Measurements from ENCODE around the gene MET. TPM values are rescaled to one million over a fixed set of nuclear protein-coding genes. Genes with fewer than 3 reads are reported as not detected.

Gene MET
- polyA plus RNA-seq, 5 donors = 21.5 to 36.2 (median 26.0) TPM

DNA sequence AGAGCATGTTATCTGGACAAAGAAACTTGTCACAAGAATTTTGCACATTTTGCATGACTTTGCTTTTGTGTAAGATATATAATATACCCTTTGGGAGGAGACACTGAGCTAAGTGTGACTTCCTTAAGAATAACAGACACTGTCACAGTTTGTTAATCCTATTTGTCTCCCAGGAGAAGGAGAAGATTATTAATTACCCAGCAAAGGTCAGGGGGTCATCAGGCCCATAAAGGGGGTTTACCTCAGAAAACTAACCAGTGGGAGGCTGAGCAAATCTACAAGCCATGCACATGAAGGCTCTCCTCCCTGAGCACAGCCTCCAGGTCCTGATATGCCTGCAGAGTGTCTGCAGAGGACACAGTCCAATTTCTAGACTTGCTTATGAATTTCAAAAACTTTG is 10.1 kb upstream of the MET start:
- DNase-seq = no peak

DNA sequence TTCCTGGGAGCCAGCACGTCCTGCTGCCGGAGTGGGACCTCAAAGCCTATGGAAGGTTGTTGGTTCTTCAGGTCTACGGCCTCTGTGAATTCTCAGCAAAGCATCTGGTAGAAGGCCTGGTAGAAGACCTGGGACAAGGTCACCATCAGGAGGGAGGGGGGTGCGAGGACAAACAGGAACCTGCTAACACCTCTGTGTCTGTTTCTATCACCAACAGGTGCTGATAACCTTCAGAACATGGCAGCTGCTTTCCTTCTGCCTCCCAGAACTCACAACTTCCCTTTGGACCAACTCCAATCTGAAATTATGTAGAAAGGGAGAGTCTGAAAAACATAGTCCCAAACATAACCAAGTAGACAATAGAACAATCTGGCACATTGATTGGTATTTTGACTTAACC is 8.3 kb upstream of the MET start:
- DNase-seq = no peak

DNA sequence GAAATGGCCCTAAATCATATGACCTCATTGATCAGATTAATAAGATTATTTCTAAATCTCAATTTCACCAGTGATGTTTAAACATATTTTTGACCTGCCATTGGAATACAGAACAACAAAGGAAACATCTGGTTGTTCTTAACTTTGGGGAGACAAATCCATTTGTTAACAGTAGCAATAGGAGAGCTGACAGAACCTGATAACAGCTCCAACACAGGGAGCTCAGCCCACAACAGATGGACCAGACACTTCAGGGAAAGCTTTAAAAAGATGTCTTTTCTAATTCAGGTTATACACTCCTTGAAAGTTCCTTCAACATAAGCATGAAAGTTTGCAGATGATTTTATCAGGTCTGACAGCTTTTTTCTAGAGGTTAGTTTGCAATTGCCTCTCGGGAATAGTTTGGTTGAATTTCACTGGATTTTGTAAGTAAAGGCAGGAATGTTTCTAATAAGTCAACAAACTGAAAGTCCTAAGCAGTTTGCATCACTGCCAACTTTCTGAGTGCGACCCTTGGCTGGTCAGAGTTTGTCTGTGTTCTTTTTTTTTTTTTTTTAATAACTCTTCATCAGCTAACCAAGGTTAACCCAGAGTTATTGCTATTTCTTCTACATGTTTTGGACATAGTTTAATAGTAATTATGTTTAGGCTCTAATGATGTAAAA is 6.5 kb upstream of the MET start:
- DNase-seq = no peak

DNA sequence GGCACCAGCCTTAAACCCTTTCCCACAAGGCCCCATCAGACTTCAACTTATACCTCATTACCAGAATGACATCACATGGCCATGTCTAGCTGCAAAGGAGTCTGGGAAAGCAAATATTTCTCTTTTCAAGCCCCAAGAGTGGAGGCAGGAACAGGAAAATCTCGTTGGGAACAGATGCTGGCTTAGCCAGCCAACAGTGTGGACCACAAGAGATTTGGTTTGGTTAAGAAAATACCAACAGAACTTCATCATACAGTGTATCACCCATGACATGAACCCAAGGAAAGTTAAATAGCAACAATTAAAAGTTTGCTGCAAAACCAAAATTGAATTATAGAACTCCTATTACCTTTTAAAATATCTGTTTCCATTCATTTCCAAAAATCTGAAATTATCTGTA is 2.2 kb upstream of the MET start:
- no peak for DNase-seq

DNA sequence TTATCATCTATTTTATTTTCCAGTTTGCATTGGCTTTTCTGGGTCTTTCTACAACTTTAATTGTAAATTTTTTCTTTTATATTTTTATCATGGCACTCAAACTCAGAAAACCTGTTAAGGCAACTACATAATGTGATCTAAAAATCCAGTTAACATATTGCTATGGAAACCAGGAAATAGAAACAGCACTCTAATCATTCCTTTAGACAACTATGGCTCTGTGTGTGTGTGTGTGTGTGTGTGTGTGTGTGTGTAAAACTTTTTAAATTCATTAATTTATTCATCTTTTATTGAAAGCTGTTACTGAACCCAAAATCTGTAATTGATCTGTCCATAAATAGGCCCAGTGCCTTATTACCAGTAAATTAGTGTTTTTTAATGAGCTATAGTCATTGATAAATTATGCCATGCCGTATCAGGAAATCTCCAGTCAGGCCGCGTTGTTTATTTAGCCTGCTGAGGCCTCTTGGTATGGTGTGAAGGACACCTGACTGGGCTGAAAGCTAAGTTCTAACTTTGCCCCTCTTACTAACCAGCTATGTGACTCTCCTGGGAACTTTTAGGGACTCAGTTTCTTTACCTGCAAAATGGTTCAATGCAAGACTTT is 1.5 kb upstream of the MET start:
- DNase-seq = no peak

DNA sequence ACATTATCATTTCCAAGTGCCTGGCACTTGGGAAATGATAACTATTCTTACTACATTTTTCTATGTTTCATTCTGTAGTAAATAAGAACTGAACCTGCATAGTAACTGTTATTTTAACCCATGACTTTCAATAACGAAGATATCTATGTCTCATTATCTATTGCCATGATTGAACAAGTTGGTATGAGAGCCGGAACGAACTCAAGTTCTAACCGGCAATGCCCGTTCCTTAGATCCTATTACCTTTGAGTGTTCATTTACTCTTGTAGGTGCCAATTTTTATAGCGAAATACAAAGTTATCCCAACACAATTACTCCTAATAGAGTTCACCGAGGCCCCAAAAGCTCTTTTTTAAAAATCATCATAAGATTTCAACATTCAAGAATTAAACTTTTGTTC is 885 bp upstream of the MET start:
- DNase-seq = no peak

DNA sequence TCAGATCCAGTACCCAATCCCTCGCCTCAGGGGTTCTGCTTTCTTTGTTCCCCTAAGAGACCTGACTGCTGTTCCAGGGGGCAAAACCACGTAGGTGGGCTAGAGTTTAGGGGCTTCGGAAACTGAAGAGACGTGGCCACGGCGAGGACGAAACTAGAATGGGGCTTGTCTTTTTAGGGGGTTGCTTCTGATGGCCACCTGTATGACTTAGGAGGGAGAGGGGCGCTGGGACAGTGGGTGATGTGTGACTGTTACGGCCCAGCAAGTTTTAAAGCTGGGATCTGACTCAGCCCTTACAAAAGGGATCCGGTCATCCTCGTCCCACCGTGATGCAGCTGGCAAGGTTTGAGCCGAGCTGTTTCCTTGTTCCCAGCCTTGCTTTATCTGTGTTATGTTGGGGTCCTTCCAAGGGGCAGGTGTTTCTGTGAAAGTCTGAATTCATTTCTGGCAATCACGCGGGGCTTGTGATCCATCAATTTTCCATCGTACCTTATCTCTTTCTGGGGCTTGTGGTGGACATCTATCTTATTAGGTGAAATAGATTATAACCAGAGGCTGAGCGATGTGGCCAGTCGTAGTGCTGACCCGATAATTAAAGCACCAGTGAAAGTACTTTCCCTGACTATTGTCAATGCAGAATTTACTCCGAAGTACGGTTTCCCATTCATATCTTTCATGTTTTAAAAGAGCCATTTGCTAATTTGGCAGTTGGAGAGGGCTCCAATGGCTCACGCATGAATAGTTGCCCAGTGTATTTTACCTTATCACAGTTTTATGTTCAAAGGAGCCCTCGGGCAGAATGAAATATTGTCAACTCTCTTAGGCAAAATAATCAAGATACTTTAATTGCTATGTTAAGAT is 830 bp downstream of the MET start:
- DNase-seq = no peak

DNA sequence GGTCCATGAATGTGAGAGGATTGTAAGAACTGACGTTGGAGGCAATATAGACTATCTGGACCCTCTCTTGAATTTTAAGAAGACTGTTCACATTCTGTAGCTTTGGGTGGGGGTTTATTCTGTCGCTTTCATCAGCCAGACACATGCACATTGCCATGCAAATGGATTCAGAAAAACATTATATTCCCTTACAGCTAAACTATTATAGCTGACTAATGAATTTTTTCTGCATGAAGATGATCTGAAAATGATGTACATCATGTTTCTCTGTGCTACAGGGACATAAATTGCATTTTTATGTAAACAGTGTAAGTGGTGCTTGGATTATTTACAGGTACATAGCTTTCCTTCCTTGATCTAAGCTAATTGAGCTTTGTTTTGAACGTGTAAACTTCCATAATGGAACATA is 1.5 kb downstream of the MET start:
- no peak for DNase-seq

DNA sequence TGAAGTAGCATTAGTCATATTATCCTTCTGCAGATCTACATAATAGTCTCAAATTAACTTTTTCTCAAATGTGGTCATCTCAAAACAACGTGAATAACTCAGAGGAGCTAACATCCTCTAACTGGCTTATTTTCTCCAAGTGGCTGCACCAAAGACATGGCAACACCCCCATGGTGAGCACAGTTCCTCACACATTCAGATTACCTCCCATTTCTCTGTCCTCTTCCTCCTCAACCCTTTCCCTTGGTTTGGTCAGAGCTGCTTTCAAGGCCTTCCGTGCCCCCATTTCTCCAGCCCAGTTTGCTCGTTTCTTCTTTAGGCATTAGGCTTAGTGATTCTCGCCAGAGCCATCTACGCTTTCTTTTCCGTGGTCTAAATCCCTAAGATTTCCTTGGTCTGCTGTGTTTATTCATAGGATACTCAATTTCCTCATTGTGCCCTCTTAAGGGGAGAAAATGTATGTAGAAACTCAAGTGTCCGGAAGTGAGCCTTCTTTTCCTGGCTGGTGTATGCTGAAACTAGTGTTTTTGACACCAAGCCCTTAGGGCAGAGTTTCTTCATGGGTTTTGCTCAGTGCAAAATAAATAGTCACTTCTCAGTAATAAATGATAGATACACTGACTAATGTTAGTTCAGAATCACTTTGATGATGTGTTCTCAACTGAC is 2.6 kb downstream of the MET start:
- no peak for DNase-seq

DNA sequence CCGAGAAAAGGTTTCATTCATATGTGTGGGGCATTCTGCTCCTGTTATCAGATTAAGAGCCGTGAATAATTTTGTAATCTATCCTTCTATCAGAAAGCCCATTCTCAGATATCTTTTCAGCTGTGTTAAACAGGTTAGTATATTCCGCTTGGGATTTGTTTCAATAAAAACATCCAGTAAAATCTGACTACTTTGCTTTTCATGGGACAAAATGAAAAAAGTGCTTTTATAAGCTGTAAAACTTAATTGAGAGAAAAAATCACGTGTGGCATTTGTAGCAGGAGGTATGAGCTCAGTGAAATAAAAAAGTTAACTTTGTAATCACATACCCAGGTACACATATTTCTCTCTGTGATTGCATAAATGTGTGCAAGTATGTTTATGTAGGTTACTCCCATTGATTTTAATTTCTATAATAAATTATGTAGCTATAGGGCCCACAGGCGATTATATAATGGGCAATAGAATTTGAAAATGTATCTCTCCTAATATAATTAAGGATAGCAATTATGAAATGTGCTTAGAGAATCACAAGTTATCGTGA is 3.9 kb downstream of the MET start:
- no peak for DNase-seq

DNA sequence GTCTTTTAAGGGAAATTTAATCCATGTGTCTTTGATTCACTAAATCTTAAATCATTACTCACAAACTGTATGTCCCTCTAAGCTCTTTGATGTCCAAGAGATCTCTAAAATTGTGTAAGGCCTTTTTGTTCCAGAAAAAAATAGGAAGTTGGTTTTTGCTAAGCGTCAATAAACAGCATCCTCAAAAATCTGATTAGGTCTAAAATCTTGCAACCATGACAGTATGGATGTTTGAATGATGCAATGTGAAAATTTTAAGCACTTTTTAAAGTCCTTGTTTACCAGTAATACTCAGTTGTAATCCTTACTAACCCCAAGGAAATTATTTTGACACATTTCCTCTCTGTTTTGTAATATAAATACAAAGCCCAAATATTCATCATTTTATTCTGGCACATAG is 6.8 kb downstream of the MET start:
- DNase-seq = no peak

DNA sequence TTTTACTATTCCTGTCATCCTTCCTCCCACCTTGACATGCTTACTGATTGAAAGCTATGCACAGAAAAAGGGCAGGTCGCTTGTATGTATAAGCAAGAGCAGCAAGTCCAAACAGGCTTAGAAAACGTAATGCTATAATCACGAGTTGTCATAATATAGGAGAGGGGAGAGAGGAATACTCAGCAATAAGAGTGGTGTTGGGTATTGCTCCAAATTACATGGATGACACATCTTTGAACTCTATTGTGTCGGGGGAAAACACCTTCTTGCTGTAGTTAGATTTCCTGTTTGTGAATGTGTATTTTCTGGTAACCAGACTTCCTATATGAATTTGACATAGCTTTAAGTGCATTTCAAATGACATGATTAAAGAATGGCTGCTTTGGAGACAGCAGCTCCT is 7.5 kb downstream of the MET start:
- DNase-seq = no peak

DNA sequence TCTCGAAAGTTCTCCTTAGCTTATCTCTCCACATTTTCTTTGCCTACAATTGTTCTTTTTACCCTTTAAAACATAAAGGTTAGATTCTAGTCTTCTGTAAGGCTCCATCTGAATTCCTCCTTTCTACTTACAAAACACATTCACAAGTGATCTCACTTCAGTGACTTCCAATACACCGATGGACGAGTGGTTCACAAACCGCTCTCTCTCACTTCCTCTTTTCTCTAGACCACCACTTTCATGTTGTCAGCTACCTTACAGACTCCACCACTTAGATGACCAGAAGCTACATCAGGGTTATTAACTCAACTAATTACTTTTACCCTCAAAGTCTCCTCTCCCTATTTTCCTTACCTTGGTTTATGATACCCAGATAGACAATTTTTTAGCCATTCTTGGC is 11.8 kb downstream of the MET start:
- no peak for DNase-seq

DNA sequence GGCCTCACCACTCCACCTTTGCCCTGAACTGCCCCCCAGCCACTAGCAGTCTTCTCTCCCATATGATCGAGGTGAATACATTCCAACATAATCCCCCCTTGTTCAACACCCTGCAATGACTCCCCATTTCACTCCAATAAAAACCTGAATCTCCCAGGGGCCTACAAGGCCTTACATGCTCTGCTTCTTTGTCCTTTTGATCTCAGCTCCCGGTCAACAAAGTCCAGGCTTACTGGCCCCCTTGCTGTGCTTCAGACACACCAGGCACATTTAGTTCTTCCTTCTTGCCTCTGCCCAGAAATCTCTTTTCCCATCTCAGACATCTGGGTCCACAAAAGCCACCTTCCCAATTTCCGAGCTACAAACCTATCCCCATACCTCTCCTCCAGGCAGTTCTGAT is 14.0 kb downstream of the MET start:
- no peak for DNase-seq

DNA sequence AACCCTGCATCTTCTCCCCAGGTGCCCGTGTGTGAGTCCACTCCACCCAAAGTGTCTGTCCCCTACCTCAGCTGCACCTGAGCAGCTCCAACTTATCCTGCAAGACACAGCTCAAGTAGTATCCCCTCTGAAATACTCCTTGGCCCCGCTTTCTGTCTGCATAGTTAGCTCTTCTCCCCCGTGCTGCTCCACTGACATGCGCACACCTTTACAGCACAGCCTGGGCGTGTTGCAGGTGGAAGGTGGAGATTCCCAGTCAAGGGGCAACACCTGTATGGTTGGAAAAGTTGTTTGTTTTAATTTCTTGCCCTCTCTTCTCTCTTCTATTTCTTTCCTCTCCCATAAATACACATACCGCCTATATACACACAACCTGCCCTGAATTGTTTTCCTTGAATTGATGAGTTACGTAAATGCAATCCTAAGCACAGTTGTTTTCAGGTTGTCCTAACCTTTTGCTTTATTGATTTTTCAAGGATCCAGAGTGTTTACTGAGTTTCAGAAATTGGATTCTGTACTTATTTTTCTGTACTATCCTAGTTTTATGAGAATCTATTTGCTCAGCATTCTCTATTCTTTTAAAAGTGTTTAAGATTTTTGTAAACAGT is 14.9 kb downstream of the MET start:
- DNase-seq = no peak

DNA sequence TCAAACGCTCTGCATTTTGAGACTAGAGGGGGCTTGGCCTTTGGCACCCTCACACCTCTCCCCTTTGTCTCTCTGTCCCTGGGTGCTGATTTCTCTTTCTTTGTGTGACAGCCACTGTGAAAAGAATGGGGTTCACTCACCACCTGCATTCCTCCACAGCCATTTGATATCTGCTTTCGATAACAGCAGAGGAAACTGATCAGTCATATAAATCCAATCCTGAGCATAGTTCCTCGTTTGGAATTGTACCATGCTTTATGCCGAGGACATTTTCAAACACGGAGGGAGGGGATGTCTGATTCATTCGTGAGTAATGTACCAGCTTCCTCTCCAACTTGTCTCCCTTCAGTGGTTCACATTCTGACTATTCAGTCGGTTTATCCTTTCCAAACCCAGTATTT is 15.8 kb downstream of the MET start:
- no peak for DNase-seq

DNA sequence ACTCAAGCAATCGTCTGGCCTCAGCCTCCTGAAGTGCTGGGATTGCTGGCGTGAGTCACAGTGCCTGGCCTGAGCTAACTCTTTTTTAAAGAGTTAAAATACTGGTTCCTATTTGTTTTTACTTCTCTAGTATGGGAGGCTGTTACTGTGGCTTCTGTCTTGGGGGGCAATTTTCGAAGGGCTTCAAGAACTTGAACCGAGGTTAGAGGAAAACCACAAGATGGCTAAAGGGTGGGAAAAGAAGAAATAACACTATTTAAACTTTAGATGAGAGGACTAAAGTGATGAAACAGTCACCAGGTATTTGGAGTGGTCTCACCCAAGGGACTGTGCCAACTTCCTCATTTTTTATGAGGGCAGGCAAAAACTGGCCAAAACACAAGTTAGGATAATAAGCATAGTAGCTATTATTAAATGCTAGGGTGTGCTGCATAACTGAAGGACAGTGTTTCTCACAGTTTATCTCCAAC is 17.8 kb downstream of the MET start:
- no peak for DNase-seq

DNA sequence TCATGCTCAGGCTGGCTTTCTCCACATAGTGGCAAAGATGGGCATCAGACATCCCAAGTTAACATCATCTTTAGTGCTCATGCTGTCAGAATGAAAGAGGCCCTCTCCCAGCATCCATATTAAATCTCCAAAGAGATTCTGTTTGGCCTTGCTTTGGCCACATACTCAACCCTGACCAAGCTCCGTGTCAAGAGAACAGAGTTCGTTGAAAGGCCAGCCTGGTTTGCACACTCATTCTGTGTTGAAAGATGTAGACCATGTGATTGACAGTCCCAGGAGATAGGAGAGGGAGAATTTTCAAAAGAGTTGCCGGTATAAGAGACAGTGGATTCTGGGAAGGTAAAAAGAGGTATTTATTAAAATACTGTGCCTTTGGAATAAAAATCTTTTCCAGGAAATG is 19.7 kb downstream of the MET start:
- DNase-seq = no peak

DNA sequence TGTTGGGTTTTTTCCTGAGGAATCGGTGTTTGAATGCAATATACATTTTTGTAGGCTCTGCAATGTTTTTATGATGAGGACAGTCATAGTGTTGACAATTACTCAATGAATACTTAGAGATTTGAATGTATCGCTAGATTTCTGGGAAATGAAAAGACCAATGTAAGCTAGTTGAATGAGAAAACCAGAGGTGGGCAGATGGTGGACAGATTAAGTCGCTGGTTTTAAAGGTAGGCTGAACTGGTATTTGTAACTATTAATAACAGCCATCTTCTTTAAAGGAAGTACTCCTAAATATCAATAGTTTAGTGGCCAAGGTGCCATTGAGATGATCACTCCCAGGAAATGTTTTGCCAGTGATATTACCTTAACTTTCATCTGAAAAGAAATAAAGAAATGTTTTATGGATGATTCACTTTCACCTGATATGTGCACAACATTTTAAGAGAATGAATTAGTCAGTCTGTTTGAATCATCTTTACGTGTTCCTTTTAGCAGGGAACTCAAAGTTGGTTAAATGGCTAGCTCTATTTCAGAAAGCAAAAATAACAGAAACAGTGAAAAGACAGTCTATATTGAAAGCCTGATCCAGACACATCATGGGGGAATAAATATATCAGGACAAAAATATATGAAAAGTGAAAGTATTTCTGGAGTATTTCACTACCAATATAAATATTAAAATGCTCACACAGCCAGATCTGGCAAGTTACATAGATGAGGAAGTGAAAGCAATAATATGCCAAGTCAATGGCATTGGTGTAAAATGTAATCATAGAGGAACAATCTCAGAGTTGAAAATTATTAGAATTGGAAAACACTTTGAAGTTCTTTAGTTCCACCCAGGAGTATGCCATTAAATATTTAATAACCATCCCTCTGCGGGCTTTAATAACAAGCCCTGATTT is 20.7 kb downstream of the MET start:
- no peak for DNase-seq

DNA sequence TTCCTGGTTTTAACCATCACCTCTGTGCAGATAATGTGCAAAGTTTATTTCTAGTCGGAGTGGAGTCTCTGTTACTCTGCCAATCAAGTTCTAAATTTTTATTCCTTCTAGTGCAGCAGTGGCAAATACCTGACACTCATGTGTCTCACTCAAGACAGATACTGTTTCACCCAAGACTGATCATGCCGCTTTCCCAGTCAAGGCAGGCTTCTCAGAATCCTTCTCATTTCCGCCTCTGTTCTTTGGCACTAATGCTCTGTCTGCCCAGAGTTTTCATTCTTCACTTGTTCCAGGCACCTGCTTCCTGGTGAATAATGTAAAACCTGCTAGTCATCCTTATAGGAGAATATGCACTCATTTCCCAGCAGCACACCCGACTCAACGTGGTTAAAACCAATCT is 24.7 kb downstream of the MET start:
- no peak for DNase-seq

DNA sequence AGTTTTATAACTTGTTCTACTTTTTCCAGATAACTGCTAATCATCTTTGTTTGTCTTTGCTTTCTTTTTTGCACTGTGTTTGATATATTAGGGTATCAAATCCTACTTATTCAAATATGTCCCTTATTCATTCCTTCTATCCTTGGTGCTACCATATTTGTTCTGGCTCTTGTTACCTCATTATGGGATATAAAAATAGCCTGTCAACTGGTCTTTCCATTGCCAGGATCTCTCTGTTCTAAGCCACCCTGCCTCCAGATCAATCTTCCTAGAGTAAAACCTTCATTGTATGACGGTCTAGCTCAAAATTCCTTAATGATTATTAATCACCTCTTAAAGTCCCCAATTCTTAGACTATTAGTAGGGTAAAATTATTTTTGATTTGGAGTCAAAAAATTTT is 25.2 kb downstream of the MET start:
- no peak for DNase-seq
